ENCODE results near the gene PPP1R3D.
"Not testable (repeated sequence)": the region's sequence is repeated elsewhere in the genome, so short reads cannot be mapped to it uniquely, and the experiment has no call there.

The PPP1R3D gene

GRCh38 chr20:59940129-59940955 is at the start of gene PPP1R3D, which contains the start of gene FAM217B:
Gene PPP1R3D, minus strand, starts transcription at chr20:59940305. Its CDS starts 374 bp downstream, at chr20:59939931.
Gene FAM217B, plus strand, starts transcription at chr20:59940389. Its CDS starts 3,555 bp downstream, at chr20:59943944.
- peak; percentile 86 for DNase-seq

- no peak for DNase-seq
These were observed 48.0 kb upstream of the PPP1R3D start for GRCh38 chr20:59988141-59988540.

DNA sequence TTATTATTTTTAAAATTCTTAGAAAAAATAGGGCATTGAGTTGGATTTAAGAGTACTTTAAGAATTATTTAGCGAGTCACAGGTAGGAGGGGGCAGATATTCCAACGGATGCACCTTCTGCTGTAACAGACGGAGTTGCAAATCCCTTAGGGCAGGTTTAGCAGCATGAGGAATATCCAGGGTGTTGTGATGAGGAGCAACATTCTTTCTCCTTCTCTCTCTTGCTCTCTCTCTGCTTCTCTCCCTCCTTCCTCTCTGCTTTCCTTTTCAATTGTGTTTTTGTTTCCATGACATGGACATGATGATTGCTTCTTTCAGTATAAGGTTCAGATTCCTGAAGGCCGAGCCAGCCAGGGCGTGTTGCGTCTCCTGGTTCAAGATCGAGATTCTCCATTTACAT is 47.0 kb upstream of the PPP1R3D start:
- DNase-seq: no peak

DNA sequence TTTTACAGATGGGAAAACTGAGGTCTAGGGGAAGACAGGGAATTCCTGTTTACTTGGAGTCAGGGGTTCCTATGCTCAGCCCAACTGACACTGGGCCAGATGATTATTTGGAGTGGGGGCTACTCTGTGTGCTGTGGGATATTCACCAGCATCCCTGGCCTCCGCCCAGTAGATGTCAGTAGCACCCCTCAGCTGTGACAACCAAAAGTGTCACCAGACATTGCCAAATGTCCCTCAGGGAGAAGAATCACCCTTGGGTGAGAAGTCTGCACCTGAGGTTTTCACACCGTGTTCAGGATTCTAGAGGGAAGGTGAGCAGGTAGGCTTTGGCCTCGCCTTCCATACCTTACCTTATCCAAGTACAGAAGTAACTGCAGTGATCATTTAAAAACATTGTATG is 45.8 kb upstream of the PPP1R3D start:
- no peak for DNase-seq

- DNase-seq: peak; percentile 16
These were observed 45.1 kb upstream of the PPP1R3D start for GRCh38 chr20:59985164-59985563.

DNA sequence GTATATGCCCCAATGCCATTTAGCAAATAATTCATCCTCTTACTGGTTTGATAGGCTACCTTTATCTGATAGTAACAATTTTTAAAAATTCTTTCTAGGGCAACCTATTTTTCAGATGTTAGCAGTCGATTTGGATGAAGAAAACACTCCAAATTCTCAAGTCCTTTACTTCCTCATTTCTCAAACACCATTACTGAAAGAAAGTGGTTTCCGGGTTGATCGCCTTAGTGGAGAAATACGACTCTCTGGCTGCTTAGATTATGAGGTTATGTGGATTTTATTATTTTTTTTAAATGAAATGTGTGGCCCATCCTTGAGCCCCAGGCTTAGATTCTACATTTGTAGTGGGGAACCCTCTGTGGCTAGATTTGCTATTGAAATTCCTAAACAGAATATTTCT is 44.4 kb upstream of the PPP1R3D start:
- peak; percentile 80 for DNase-seq

DNA sequence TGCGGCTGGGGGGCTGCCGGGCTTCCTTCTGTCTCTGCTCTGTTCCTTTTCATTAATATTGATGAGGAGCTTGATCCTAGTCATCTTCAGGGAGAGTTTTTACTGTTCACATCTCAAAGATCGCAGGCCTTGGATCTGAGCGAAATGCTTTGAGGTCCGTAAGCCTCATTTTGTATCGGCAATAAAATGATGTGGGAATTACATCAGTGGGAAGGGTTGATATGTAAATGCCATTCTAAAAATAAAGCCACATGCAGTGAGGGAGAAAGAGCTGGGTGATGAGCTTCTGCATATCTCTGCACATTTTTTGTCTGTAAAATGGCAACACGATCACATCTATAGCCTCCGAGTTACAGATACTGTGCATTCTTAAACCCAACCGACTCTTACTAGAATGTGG is 43.0 kb upstream of the PPP1R3D start:
- no peak for DNase-seq

GRCh38 chr20:59977086-59977485 is 37.0 kb upstream of the PPP1R3D start:
- DNase-seq: no peak

GRCh38 chr20:59976156-59976782 is 36.2 kb upstream of the PPP1R3D start:
- no peak for DNase-seq

DNA sequence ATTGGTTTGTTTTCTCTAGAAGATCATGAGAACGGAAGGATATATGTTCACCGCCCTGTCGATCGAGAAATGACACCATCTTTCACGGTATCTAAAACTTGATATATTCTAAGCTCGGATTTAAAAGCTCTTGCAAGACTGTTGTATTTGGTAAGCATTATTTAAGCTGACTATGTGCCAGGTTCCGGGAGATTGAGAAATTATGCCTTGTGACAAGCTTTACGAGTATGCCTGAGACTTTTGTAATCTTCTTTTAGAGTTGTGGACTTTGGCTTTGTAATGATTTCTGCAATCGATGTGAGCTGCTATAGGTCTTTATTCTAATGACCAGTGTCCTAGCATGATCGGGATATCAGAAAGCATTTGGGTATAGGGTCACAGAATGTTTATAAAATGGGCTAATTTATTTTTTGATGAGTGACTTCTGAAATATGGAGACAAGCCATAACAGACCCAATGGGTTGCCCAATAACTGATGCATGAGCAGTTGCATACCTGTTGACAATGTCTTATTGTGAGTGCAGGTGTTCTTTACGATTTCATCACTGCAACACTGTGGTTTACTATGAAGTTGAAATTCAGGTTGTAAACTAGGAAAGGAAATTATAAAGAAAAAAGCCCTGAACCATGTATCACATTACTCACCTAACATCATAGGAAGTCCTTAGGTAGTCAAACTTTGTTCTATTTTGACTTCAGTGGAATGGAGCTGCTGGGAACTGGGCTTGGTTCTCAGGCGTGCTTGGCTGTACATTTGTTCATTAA is 32.1 kb upstream of the PPP1R3D start:
- DNase-seq: no peak

GRCh38 chr20:59971428-59971827 is 31.3 kb upstream of the PPP1R3D start:
- DNase-seq: no peak

GRCh38 chr20:59966428-59966827 is 26.3 kb upstream of the PPP1R3D start:
- no peak for DNase-seq

DNA sequence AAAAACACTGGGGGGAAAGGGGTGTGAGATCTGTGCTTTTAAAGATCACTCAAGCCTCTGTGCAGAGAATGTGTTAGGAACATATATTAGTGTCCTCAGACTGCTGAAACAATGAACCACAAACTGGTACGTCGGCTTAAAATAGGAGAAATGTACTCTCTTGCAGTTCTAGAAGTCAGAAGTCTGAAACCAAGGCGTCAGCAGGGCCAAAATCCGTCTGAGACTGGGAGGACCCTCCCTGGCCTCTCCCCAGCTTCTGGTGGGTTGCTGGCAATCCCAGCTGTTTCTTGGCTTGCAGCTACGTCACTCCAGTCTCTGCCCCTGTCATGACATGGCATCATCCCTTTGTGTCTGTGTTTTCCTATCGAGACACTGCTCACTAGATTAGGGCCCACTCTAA is 22.1 kb upstream of the PPP1R3D start:
- no peak for DNase-seq

GRCh38 chr20:59961423-59961822 is 21.3 kb upstream of the PPP1R3D start:
- no peak for DNase-seq

DNA sequence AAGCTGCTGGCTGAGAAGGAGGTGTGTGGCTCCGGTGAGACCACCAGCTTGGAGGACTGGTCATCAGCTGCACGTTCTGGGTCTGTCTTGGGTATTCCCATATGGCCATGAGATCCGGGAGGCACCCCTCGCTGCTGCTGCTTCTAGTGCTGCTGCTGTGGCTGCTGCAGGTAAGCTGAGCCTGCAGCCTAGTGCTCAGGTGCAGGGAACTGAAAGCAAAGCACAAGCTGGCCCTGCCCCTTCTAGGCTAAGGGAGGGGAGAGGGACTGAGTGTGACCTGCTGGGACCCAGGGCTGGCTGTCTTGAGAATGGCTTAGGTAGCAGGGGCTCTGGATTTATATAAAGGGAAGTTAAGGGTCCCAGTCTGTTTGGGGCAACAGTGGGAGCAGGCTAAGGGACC is 18.5 kb upstream of the PPP1R3D start:
- no peak for DNase-seq

- DNase-seq: no peak
These were observed 18.0 kb upstream of the PPP1R3D start, which contains the start of gene CDH26 for GRCh38 chr20:59958123-59958522. Gene CDH26, plus strand, starts transcription at chr20:59958423. Its CDS starts 304 bp downstream, at chr20:59958727.

GRCh38 chr20:59957568-59957967 is 17.5 kb upstream of the PPP1R3D start:
- DNase-seq: not testable (repeated sequence)

GRCh38 chr20:59955131-59955796 is 15.2 kb upstream of the PPP1R3D start:
- DNase-seq: no peak

DNA sequence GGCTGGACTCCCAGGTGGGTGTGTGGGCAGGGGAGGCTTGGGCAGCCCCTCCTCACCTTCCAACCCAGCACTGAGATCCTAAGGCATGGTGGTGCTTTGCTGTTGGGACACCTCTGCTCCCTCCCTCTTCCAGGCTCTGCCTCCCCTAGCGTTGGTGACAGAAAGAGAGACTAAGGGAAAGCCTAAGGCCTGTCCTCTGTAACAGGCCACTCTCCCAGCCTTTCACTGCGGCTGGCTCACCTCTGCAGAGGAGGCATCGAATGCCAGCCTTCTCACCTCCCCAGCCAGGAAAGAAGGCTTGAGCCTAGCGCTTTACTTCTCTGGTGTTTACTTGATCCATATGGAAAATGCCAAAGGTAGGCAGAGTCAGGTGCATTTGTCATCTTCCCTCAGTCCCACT is 14.6 kb upstream of the PPP1R3D start:
- DNase-seq: no peak

DNA sequence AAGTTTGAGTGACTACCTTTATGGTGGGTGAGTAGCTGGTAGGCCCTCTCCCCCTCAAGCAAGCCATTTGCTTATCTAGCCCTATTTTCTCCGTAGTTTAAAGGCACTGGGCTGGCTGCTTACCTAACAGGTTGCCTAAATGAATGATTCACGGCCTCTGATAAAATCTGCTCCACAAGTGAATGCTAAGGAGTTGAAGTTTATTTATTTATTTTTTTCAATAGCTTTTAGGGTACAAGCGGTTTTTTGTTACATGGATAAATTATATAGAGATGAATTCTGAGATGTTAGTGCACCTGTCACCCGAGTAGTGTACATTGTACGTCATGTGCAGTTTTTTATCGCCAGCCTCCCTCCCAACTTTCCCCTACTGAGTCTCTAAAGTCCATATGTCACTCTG is 9.8 kb upstream of the PPP1R3D start:
- no peak for DNase-seq

DNA sequence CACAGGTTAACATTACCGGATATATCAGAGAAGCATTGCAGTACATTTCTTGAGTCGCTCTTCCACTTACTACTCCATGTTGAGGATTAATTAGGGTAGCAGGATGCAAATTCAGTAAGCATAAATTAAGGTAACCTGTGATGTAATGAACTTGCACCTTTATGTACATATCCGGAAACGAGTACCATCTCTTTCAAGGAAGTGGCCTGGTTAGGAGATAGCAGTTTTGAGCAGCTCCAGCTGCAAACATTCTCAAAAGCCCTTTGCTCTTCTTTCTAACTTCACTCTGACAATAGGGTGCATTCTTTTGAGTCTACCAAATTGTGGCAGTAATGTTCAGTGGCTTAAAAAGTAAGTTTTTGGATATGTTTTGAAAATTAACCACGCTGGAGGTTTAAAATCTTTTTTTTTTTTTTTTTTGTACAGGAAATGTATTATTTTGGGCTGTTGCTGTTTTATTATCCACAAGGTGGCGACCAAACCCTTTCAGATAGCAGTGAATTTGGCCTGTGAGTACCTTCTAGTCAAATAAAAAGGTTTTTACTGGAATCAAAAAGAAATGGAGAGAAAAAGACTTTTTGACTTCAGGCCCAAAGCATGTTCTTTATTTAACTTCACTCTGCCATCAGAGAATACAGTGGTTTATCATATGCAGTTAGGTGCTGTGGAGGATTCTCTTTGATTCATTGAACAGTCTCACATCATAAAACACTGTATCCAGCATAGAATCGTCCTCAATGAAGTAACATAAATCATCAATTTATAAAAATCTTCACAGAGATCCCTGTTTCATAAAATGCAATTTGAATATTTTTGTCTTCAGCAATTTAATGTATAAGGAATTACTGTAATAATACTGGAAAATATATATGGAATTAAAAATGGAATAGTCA is 9.0 kb upstream of the PPP1R3D start:
- DNase-seq: peak; percentile 48

DNA sequence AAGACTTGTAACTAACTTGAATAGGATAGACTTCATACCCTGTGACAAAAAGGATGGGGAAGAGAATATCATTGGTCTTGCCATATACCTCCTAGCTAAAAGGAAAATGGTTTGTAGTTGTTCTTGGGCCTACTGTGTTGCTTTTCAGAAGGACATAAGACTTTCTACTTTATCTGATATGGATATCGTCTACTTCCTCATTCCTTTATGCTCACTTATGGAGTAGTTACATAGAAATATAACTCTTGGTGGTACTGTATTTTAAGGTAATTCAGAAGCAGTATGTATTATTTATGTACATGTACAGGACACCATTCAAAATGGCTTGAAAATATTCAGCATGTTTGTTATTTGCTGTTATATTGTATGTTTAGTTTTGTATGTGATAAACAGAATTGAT is 8.1 kb upstream of the PPP1R3D start:
- DNase-seq: no peak

All from KG1 (cell line).